GM21381 (cell line): ENCODE data around the gene ARMC8.

Experiments
- ATAC-seq: cut with Tn5 transposase; IDR thresholded peaks from one replicate; pipeline ENCODE4 v1.9.1; 2021; ENCODE audit warnings: mild to moderate bottlenecking, moderate library complexity; ENCODE audit not compliant: unreplicated experiment

ARMC8 gene

DNA sequence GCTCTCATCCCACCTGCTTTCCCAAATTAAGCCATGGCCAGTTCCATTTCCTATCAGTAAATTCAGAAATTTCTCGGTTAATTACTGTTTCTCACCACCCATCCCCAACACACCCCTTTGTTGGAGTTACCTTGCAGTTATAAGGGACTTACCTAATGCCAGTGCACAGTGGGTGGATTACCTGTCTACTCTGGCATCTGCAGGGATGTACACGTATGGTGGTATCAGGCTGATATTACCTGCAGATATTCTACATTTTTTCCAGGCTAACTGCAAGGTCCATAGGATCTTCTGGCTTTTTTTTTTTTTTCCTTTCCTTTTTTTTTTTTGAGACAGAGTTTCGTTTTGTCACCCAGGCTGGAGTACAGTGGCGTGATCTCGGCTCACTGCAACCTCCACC, 153.4 kb downstream of the ARMC8 start:
- ATAC-seq, result no peak

DNA sequence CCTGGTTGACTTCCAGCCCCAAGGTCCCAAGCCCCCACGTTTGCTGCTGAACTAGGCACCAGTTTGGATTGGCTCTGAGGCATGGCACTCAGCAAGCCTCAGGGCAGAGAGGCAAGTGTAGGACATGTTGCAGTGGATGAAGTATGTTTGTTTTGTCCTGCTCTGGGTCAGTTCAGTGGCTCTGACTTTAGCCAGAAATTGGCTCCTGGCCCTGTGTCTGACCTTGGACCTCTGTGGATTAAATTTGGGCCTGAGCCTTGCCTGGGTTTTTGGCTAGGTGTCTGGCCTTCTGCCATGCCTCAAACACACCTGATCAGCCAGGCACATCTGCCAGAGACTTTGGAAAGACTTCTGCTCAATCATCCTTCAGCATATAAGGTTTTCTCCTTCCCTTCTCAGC, 157.7 kb downstream of the ARMC8 start:
- ATAC-seq, result no peak
